ENCODE data around the gene ZIC5. TPM values are rescaled to one million over a fixed set of nuclear protein-coding genes. Genes with fewer than 3 reads are reported as not detected.

Gene ZIC5
- total RNA-seq, 1 experiment from 2014 or later, result 0.57 TPM

- no TSS peak for BruUV-seq (replicated peaks)
- H3K36me3 Mint-ChIP-seq (ENCODE audit: insufficient read depth, unreplicated experiment), result no peaks in the 10 kb centered on the region
- CTCF ChIA-PET, result no interaction called here
- no peak for DNase-seq
- H3K27ac Mint-ChIP-seq (ENCODE audit: unreplicated experiment), result no peak overlapping the region
- no peak overlapping the region for H3K4me3 Mint-ChIP-seq (ENCODE audit: low read depth, unreplicated experiment)
- no peak for TF ChIP-seq CTCF (IDR thresholded peaks at IDR 0.05; ENCODE audit: unreplicated experiment)
- H3K27me3 Mint-ChIP-seq (ENCODE audit: unreplicated experiment), result no peaks in the 10 kb centered on the region
- no peaks in the 10 kb centered on the region for H3K9me3 Mint-ChIP-seq (ENCODE audit: low read depth, unreplicated experiment)
- H3K4me1 Mint-ChIP-seq (ENCODE audit: low read depth, unreplicated experiment), result peaks cover 7% of the 10 kb centered on the region
- intact Hi-C loops (cut with micrococcal nuclease; ENCODE audit: unreplicated experiment), result no loop called here
These were observed 23.1 kb upstream of the ZIC5 start for GRCh38 chr13:99994638-99995020.

DNA sequence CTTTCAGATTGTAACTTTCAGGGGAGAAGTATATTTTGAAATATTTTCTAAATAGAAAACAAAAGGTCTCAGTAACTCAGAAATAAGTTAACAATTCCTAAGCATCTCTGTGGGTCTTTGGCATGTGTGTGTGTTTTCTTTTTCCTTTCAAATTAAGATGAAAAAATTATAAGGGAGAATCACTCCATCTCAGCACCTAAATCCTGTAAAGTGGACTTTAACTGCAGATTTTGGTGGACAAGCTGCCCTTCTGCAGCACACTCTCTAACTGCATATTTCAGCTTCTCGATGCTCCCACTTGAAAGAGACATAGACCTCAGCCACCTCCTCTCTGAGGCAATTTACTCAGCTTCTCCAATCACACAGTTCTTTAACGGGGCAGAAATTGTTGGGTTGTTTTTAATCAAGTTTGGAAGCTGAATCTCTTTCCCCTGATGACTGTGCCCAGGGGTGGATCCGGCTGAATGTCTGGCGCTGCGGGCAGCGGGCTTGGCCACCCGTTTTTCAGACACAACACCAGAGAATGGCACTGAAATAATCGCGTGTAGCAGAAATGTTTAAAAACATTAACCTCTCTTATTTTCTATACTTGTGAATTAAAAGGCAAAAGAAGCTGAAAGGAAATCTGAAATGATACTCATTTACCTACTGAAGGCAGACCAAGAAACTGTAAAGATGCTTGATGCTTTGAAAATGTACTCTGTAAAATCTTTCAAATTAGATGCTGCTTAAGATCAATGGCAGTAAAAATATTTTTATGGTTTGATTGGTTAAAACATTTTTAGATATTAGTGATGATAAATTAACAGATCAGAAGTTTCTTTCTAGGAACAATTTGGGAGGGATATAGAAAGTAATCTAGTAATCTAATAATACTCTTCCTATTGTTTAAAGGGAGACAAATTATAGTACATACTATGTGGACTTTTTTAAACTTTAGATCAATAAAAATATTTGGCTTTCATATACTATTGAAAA is 22.4 kb upstream of the ZIC5 start:
- Mint-ChIP-seq H3K4me1 (ENCODE audit: low read depth, unreplicated experiment) (peaks cover 7% of the 10 kb centered on the region), H3K9me3 (ENCODE audit: low read depth, unreplicated experiment) (no peaks in the 10 kb centered on the region), H3K27me3 (ENCODE audit: unreplicated experiment) (no peaks in the 10 kb centered on the region), H3K36me3 (ENCODE audit: insufficient read depth, unreplicated experiment) (no peaks in the 10 kb centered on the region), H3K27ac (ENCODE audit: unreplicated experiment) (no peak overlapping the region), H3K4me3 (ENCODE audit: low read depth, unreplicated experiment) (no peak overlapping the region)
- BruUV-seq (replicated peaks), result no TSS peak
- no peak for TF ChIP-seq CTCF (IDR thresholded peaks at IDR 0.05; ENCODE audit: unreplicated experiment)
- intact Hi-C loops (cut with micrococcal nuclease; ENCODE audit: unreplicated experiment), result no loop called here
- no peak for DNase-seq
- CTCF ChIA-PET, result no interaction called here

DNA sequence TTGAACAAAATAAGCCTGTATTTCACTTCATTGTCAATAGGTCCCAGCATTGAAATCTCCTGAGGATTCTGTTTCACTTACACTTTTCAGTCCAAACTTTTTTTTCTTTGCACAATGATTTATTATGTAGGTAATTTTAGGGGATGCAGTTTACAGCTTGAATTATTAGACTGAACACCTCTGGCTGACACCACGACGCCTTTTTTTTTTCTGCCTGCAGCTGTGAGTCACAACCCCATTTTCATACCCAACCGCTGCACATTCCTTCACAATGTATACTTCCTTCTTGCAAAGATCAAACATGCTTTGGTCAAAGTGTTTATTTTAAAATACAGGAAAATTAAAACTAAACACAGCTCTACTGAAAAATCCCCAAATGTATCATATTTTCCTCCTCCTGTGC is 21.4 kb upstream of the ZIC5 start:
- Mint-ChIP-seq H3K27ac (ENCODE audit: unreplicated experiment) (no peak overlapping the region), H3K36me3 (ENCODE audit: insufficient read depth, unreplicated experiment) (no peaks in the 10 kb centered on the region), H3K4me3 (ENCODE audit: low read depth, unreplicated experiment) (no peak overlapping the region), H3K4me1 (ENCODE audit: low read depth, unreplicated experiment) (peaks cover 7% of the 10 kb centered on the region), H3K9me3 (ENCODE audit: low read depth, unreplicated experiment) (no peaks in the 10 kb centered on the region), H3K27me3 (ENCODE audit: unreplicated experiment) (no peaks in the 10 kb centered on the region)
- CTCF ChIA-PET, result no interaction called here
- BruUV-seq (replicated peaks), result no TSS peak
- TF ChIP-seq CTCF (IDR thresholded peaks at IDR 0.05; ENCODE audit: unreplicated experiment), result no peak
- intact Hi-C loops (cut with micrococcal nuclease; ENCODE audit: unreplicated experiment), result no loop called here
- no peak for DNase-seq

DNA sequence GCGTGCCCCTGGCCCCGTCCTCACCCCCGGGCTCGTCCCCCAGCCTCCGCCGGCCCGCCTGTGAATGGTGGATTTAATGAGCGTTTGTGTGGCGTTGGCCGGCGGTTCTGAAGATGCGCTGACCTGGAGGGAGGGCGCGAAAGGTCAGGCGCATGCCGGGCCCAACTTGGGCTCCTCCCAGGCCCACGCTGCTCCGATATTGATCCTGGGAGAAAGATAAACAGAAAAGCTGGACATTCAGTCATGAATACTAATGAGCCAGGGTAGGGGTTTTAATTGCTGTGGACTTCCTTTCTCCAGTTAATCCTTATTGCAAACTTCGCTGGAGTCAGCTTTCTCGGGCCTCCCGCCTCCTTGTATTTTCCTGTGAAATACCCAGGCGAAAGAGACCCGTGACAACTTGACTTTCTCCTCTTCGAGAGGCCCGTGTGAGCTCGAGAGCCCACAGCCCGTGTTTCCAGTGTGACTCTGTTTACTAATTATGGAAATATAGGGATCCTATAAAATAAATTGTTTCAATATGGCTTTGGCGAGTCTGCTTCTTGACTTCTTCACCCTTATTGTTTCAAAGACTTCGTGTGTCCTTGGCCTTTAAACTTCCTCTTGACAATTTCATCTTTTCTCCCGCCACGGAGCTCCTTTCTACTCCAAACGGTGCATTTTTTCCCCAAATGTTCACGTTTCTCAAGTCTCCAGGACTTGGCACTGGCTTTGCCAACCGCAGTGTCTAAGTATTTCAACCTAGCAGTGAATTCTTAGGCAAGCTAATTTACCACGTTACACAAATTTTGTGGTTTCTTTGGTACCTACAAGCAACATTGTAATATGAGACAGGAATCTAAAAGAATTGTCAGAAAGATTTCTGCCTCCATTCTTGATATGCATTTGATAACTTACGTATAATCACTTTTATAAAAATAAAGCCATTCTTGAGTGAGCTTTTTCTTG is 20.5 kb upstream of the ZIC5 start:
- no peak overlapping the region for H3K27ac Mint-ChIP-seq (ENCODE audit: unreplicated experiment)
- no peak overlapping the region for H3K4me3 Mint-ChIP-seq (ENCODE audit: low read depth, unreplicated experiment)
- DNase-seq, result no peak
- H3K9me3 Mint-ChIP-seq (ENCODE audit: low read depth, unreplicated experiment), result no peaks in the 10 kb centered on the region
- no peak for TF ChIP-seq CTCF (IDR thresholded peaks at IDR 0.05; ENCODE audit: unreplicated experiment)
- H3K4me1 Mint-ChIP-seq (ENCODE audit: low read depth, unreplicated experiment), result peaks cover 7% of the 10 kb centered on the region
- no peaks in the 10 kb centered on the region for H3K36me3 Mint-ChIP-seq (ENCODE audit: insufficient read depth, unreplicated experiment)
- no TSS peak for BruUV-seq (replicated peaks)
- no peaks in the 10 kb centered on the region for H3K27me3 Mint-ChIP-seq (ENCODE audit: unreplicated experiment)
- CTCF ChIA-PET, result no interaction called here
- intact Hi-C loops (cut with micrococcal nuclease; ENCODE audit: unreplicated experiment), result no loop called here
